Ecto neural progenitor cell (in vitro differentiated cells): ENCODE results near the gene DOK7.

ENCODE experiments used
- DNase-seq: peaks from one replicate; pipeline ENCODE4 v3.0.0-alpha.2; 2018; ENCODE audit warnings: low spot score

Gene DOK7, protein sequence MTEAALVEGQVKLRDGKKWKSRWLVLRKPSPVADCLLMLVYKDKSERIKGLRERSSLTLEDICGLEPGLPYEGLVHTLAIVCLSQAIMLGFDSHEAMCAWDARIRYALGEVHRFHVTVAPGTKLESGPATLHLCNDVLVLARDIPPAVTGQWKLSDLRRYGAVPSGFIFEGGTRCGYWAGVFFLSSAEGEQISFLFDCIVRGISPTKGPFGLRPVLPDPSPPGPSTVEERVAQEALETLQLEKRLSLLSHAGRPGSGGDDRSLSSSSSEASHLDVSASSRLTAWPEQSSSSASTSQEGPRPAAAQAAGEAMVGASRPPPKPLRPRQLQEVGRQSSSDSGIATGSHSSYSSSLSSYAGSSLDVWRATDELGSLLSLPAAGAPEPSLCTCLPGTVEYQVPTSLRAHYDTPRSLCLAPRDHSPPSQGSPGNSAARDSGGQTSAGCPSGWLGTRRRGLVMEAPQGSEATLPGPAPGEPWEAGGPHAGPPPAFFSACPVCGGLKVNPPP

DNA sequence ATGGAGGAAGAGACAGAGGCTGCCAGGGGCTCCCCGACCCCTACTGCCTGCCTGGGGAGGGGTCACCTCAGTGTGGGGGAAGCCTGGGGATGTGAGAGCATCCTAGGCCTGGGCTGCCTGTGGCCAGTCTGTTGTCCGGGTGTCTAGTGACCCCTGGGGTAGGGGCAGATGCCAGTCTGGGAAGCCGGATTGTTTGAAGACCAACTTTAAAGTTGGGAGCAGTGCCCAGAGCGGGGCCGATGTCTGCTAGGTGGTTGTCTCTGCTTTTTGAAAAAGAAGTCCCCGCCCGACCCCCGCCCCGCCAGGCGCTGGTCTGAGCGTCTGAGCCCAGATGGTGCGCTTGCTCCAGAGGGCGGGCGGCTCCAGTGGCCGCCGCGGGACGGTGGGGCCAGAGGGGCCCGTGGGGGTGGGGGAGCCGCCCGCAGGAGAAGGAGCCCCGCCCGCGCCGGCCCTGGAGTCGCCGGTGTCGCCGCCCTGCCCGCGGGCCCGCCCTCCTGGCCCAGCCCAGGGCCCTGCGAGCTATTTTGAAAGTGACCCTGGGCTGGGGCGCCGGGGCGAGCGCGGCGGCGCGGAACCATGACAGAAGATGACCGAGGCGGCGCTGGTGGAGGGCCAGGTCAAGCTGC lies at the start of gene DOK7:
Gene DOK7, plus strand, starts transcription at position 517 of the 626 bp plus-strand sequence. Its CDS starts 70 bp downstream, at position 587.
- DNase-seq, result no peak

DNA sequence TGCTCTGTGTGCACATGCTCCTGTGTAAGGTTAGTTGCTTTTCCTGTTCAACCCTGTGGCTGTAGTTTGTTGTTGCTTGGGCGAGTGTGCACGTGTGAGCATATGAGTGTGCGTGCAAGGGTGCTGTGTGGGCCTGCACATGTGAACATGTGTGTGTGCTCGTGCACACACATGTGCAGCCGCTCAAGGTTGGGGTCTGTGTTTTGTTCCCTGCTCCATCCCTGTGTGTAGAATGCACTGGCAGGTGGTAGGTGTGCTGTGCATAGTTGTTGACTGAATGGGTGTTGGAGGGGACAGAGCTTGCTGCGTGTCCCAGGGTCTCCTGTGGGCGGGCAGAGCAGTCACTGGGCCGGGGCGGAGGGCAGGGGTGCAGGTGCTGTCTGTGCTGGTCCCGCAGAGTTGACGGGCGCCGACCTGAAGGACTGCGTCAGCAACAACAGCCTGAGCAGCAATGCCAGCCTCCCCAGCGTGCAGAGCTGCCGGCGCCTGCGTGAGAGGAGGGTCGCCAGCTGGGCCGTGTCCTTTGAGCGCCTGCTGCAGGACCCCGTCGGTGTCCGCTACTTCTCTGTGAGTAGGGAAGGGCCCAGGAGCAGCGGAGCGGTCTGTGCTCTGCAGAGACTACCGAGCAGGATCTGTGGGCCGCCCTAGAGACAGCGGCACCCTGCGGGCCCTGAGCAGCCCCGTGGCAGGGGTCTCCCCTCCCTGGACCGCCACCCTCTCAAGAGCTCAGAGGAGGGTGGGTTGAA lies 49.3 kb upstream of the DOK7 start:
- no peak for DNase-seq

DNA sequence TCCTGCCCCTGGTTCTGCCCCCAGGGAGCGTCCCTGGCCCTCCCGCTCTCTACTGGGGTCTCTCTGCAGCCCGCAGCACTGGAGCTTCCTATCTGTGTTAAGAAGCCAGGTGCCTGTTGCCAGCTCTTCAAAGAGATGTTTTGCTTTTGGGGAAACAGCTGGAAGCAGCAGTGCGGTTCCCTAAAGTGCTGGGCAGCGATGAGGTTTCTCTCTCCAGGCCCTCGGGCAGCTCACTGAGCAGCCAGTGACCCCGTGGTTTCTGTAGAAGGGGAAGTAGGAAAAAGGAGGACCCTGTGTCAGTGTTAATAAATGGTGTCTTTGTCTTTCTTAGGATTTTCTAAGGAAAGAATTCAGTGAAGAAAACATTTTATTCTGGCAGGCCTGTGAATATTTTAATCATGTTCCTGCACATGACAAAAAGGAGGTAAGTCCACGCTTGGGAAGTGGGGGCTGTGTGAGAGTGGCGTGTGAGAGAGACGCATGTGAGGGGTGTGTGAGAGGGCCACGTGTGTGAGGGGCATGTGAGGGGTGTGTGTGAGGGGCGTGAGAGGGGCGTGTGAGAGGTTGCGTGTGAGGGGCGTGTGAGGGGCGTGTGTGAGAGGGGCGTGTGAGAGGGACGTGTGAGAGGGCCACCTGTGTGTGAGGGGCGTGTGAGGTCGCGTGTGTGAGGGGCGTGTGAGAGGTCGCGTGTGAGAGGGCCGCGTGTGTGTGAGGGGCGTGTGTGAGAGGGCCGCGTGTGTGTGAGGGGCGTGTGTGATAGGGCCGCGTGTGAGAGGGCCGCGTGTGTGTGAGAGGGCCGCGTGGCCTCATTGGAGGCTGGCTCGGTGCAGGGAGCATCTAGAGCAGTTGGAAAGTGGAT lies 48.5 kb upstream of the DOK7 start:
- DNase-seq, result no peak

DNA sequence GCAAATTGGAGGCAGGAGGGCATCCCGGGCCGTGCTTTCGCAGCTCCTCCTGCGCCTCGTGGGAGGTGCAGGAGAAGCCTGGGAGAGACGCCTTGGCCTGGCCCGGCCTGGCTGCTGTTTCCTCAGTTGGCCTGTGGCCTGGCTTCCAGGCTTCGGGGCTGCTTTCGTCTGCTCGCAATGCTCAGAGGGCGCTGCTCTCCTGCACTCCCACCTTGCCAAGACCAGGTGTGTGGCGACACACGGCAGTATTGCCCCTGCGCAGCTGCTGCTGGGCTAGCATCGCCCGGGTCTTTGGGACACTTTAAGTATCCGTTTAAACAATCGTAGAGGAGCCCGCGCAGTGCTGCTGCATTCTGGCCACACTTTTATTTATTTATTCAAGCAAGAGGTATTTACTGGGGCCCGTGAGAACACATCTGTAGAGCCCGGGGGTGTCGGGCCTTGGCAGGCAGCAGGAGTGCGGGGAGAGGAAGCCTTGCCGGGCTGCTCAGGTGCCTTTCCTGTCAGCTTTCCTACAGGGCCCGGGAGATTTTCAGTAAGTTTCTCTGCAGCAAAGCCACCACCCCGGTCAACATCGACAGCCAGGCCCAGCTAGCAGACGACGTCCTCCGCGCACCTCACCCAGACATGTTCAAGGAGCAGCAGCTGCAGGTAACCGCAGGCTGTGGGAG lies 47.5 kb upstream of the DOK7 start:
- DNase-seq, result no peak

DNA sequence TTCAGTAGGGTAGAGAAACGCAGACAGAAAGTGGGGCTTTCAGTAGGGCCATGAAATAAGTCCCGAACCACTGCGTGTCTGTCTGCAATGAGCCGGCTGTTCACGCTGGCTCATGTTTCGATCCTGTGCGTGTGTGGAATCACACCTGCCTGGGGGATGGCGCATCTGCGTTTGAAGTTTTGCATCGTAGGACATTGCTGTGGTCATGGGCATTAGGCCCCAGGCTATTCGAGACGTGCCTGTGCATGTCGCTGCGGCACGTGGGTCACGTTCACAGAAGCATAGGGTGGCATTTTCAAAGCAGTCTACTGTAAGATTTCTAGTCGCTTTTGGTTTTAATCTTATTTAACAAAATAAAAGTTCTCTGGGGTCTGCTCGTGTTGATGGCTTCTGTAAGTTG lies 46.8 kb upstream of the DOK7 start:
- no peak for DNase-seq

DNA sequence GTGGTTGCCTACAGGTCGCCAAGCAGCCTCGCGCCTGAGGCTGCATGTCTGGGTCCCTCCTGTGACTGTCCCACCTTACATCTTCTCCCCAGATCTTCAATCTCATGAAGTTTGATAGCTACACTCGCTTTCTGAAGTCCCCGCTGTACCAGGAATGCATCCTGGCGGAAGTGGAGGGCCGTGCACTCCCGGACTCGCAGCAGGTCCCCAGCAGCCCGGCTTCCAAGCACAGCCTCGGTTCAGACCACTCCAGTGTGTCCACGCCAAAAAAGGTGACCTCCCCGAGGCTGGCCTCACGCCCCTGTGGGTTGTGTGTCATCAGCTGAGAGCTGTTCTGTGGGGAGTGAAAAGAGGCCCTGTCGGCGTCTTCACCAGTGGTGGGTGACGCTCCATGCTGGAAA lies 46.3 kb upstream of the DOK7 start:
- DNase-seq, result no peak

DNA sequence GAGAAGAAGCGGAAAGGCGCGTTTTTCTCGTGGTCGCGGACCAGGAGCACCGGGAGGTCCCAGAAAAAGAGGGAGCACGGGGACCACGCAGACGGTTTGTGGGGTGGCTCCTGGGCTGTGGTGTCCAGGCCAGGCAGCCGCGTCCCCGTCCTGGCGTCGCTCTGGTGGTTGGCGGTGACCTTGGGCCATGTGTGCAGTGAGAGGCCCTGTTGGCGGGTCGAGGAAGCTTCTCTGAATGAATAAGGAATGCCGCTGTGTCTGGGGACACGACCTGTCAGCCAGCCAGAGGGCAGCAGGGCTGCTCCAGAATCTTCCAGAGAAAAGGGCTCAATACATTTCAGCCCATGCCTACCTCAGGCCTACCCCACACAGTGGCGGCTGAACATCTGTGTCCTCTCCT lies 45.7 kb upstream of the DOK7 start:
- no peak for DNase-seq

DNA sequence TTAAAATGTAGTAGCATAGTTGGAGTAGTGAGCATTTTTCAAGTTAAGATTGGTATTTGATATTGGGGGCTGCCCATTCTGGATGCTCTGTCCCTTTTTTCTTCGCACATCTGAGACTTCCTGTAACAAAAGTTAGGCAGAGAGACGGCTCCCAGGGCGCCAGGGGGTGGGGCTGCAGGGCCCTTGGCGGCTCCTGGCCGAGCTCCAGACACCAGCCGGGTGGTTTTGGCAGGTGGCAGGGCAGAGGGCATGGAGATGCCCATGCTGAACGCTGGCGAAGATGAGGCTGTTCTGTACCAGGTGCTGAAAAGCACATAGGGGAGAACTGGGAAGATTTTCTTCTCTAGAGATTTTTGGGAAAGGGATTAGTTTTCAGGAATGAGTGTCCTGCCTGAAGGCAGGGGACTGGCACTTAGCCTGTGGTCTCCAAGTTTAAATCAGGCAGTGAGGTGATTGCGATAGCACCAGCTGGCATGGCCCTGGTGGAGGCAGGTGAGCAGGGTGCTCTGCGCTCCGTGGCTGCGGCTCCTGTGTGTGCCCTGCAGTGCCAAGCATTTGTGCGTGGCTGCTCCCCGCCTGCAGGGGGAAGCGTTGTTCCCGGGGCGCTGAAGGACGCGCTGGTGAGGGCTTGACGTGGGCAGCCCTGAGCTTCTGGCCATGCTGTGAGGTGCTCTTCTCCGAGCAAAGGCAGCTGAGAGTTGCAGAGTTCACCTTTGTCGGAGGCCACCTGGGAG lies 44.9 kb upstream of the DOK7 start:
- DNase-seq, result no peak

DNA sequence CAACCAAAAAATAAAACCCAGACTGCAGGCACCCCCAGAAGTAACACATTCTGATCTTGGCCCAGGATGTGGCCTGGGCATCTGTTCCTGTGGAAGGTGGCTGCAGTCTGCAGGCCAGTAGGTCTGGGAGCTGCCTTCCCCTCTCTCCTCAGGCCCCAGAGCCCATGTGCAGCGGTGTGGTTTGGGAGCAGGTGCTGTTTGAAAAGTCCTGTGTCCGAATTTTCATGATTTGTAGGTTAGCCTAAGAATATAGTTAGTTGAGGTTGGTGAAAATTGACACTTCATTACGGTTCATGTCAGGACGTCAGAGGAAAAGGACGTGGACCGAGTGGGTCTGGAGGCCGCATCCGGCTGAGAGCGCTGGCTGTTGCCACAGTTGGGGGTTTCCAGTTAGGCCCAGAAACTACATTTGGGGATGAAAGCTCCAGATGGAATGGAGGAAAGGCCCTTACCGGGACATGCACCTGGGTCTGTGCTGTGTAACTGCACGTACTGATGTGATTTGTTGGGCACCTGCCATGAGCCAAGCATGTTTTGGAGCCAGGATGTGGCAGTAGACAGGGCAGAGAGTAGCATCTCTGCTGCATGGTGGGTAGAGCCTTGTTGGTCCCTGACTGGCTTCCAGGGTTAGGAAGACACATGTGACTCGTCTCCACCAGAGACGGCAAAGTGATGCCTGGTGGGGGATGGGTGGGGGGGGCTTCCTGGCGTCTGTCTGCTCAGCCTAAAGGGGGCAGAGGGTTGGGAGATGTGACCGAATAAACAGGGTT lies 43.1 kb upstream of the DOK7 start:
- no peak for DNase-seq

DNA sequence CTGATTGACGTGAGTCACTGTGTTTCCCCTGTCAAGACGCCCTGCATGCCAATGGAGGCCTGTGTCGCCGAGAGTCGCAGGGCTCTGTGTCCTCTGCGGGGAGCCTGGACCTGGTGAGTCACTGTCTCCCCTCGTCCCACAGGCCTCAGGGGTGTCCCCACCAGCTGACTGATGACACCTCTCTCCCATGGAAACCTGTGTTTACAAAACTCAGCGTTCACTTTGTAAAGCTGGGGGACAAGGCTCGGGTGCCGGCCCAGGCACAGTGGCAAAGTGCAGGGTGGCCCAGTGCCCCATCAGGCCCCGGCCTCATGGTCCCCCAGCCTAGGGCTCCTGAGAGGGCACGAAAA lies 42.5 kb upstream of the DOK7 start:
- no peak for DNase-seq

DNA sequence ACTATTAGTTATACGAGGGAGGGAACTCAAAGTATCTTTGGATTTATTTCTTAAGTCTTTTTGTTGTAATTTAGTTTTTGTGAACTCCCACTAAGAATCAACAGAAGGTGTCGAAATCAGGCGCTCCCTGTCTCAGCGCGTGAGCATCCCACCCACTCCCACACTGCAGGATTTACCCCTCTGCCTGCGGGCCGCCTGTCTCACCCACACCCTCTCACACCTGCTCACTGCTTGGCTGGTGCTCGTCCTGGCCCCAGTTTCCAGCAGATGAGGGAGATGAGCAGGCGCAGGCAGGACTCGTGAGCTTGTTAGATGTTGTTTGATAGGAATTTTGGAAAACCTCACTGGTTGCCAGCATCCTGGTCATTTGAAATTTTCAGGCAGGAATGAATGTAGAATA lies 42.1 kb upstream of the DOK7 start:
- DNase-seq, result no peak

DNA sequence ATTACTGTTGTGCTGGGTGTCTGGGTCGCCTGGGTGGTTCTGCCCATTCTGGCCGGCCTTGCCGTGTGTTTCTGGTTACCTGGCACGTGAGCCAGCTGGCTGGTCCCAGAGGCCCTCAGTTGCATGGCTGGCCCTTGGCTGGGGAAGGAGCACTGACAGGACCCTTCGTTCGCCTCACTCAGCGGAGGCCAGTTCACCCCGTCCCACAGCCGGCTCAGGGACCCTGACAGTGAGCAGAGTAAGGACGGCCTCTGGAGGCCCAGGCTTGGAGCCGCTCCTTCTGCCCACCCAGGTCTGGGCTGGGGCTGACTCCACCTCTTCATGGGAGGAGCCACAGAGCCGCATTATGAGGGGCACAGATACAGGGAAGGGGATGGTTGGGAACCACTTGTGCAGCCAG lies 41.6 kb upstream of the DOK7 start:
- no peak for DNase-seq

DNA sequence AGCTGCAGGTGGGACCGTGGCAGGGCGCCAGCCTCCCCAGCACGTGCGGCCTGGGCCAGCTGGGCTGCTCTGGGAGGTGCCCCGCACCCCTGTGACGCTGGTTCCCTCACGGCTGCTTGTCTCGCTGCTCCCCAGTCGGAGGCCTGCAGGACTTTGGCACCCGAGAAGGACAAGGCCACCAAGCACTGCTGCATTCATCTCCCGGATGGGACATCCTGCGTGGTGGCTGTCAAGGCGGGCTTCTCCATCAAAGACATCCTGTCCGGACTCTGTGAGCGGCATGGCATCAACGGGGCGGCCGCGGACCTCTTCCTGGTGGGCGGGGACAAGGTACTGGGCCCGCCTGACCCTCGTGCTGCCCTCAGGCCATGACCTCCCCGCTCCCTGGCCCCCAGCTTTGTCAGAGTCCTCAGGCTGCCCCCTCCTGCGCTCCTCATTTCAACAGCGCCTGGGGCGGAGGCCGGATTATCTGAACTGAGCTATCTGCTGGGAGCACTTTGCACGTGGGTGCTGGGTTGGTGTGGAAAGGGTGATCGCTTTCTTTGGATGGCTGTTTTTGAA lies 40.8 kb upstream of the DOK7 start:
- no peak for DNase-seq

DNA sequence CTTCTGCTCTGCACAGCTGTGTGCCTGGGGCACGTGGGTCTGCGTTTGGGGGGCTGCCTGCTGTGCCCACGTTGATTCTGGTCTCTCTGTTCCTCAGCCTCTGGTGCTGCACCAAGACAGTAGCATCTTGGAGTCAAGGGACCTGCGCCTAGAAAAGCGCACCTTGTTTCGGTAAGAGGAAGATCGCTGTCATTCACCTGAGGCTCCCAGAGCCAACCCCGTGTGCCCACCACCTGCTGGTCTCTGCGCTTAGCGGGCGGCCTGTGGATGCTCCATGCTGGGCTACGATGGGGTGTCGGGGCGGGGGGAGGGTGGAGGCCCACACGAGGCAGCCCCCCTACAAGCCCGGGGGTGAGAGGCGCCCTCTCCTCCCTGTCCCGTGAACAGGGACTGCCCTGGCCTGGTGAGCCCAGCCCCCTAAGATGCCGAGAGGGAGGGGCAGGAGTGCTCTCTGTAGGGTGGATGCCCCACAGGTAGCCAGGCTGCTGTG lies 40.3 kb upstream of the DOK7 start:
- DNase-seq, result no peak

DNA sequence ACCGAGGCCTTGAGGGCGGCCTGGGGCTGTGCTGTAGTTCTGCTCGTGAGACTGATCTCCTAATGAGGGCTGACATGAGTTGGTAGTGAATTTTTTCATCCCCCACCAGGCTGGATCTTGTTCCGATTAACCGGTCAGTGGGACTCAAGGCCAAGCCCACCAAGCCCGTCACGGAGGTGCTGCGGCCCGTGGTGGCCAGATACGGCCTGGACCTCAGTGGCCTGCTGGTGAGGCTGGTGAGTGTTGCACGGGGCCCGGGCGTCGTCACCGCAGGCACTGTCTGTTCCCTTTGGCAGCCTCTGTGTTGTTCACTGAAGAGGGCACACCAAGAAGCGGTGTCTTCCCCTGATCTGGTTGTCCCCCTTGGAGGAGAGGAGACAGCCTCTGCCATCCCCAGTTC lies 39.7 kb upstream of the DOK7 start:
- no peak for DNase-seq

DNA sequence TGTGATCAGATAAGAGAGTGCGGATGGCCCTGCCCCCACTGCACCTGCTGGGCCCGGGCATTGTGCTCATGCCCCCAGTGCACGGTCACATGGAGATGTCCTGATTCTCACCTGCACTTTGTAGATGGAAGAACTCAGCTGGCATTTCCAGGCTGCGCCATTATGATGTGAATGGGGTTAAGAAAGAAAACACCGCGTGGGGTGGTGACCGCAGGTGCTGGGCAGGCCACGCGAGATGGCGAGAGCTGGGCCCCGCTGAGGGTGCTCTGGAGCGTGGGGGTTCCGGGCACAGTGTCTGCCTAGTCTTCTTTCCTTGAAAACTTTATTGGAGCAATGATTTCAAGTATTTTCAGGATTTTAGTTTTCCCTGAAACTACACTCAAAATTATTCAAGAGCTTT lies 39.2 kb upstream of the DOK7 start:
- DNase-seq, result no peak

DNA sequence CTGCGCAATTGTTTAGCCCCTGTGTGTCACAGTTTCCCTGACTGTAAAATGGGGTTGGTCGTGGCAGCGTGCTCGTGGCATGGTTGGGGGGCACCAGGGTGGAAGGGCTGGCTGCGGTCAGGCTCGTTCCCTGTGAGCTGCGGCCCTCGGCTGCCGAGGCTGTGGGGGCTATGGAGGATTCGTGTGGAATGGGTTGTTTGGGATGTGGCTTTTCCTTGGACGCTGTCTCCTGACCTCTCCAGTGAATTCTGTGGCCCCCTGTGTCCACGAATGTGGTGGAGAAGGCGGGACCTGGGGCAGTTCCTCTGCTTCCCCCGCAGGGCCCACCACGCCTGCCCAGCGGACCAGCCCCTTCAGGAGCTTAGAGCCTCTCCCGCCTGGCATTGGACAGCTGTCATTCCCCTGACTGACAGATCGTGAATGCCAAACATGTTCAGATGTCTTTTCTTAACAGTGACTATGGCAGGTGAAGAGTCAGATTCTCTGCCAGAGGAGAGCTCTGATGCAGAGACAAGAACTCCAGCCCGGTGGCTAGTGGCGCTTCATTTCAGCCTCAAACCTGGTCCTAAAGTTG lies 38.5 kb upstream of the DOK7 start:
- no peak for DNase-seq

DNA sequence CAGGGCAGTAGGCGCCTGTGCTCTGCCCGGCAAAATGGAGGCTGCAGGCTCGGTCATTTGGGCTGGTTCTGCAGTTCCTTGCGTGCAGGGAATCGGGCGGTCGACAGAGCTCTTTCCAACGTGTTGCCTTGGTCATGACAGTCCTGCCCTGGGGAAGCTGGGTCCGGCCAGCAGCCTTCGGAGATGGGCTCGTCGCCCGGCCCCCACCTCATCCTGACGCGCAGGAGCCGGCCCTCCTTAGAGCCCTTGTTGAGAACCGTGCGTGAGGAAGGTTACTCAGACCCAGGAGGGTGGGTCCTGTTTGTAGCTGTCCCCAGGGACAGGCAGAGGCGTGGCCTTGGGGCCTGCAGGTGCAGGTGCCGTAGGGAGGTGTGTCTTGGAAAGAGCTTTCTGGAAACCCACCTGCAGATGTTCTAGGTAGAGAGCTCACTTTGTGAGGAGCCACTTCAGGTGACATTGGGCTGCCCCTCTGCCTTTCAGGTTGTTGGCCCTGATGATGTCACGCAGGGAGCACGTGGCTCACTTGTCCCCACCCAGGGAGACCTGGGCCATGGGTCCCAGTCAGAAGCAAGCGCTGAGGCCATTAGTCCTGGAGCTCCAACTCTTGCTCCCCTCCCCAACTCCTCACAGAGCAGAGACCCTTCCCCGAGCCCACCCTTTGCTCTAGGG lies 36.5 kb upstream of the DOK7 start:
- DNase-seq, result no peak

DNA sequence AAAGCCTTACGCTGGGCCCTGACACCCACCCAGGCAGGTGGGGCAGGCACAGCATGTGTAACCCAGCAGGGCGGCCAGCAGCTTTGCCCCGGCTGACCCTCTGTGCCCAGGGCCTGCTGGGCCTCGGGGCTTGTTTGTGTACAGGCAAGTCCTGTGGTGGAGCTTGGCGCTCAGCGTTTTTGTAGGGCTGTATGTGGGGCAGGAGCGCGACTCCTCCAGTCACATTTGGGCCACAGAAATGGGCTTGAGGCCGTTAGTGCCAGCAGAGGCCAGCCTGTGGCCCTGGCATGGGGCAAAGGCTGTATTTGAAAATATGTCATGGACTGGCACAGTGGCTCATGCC lies 36.0 kb upstream of the DOK7 start:
- no peak for DNase-seq
